Cardiac fibroblast (primary cell): ENCODE results near the gene ZNF484.
A peak's percentile ranks its signal among the peaks of the same experiment; 100 is the strongest.
"Not testable (repeated sequence)": the region's sequence is repeated elsewhere in the genome, so short reads cannot be mapped to it uniquely, and the experiment has no call there.

Experiments
- DNase-seq, 2 donors: peaks; one replicate each; pipeline versions ENCODE4 v3.0.0 to v3.0.0-alpha.2; 2010; ENCODE audit warnings: low read depth in 2 of 2
- H3K4me3 ChIP-seq, 2 donors: replicated peaks in 1 of 2; 1 replicate in 1 of 2; 2 replicates in 1 of 2; pipeline ENCODE4 v1.5.1; 2011; ENCODE audit warnings: low read depth in 2 of 2, low read length in 2 of 2, mild to moderate bottlenecking in 2 of 2, moderate library complexity in 1 of 2
- TF ChIP-seq, protein P1 (sequence below): IDR thresholded peaks from one replicate; pipeline ENCODE4 v1.5.1; 2011; ENCODE audit warnings: low read depth, mild to moderate bottlenecking, low read length, inconsistent platforms

The ZNF484 gene

DNA sequence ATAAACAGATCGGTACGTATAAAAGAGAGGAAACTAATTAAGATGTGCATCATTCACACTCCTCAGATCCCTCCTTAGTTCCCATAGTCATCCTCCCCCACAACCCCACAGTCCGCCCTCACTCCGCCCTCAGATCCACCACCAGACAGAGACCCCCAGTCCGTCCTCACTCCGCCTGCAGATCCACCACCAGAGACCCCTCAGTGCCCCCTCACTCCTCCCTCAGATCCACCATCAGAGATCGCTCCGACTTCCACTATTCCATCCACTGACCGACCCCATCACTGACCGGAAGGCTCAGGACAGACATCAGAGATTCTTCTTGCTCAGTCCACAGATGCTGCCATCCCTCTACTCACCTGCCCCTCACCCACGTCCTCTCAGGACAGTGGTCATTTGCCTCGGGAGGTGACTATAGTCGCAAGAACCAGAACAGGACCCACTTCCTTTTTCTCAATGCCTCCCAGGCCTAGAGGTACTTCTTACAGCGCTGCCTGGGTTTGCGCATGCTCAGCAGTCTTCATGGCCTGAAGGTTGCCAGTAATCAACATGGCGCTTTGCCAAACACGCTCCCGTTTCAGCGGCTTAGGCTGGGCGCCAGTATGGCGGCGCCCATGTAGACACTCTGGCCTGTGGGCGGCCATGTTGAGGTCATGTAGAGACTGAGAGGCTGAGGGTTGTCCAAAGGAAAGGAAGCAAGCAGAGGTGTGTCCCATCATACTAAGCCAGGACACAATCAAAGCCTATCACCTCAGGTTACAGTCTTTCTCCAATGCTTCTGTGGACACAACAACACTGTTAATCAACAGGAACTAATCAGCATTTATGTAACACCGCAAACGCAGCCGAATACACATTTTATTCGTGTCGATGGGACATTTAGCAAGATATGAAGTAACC is at the start of gene ZNF484:
Gene ZNF484, minus strand, starts transcription at position 508 of the 900 bp plus-strand sequence. CDS start 3,009 bp downstream, outside the sequence.
- H3K4me3 ChIP-seq: peak within 1 kb of the TSS; percentile 51 to 84
- DNase-seq: peak; percentile 99
- TF ChIP-seq, protein P1, sequence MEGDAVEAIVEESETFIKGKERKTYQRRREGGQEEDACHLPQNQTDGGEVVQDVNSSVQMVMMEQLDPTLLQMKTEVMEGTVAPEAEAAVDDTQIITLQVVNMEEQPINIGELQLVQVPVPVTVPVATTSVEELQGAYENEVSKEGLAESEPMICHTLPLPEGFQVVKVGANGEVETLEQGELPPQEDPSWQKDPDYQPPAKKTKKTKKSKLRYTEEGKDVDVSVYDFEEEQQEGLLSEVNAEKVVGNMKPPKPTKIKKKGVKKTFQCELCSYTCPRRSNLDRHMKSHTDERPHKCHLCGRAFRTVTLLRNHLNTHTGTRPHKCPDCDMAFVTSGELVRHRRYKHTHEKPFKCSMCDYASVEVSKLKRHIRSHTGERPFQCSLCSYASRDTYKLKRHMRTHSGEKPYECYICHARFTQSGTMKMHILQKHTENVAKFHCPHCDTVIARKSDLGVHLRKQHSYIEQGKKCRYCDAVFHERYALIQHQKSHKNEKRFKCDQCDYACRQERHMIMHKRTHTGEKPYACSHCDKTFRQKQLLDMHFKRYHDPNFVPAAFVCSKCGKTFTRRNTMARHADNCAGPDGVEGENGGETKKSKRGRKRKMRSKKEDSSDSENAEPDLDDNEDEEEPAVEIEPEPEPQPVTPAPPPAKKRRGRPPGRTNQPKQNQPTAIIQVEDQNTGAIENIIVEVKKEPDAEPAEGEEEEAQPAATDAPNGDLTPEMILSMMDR: no peak

DNA sequence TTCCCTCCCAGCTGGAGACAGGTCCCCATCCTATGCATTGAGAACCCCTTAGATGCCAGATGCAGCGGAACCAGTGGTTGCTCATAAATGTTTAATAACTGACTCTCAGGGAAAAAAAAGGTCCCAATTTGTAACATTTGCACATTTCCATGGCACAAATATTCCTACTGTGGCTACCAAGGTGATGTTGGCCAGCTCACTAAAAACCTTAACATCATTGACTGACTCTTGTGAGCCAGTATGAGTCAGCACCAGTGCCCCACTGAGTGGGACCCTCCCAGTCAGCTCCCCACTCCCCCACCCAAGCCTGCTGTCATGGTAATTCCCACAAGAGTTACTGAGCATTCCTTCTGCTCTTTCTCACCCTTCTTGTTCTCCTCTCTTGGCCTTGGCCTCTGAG is 42.6 kb upstream of the ZNF484 start:
- TF ChIP-seq, protein P1: no peak
- DNase-seq: no peak
- H3K4me3 ChIP-seq: no peak overlapping the region

GRCh38 chr9:92917176-92917800 is 39.5 kb upstream of the ZNF484 start:
- TF ChIP-seq, protein P1: no peak
- H3K4me3 ChIP-seq: no peak overlapping the region
- DNase-seq: no peak

DNA sequence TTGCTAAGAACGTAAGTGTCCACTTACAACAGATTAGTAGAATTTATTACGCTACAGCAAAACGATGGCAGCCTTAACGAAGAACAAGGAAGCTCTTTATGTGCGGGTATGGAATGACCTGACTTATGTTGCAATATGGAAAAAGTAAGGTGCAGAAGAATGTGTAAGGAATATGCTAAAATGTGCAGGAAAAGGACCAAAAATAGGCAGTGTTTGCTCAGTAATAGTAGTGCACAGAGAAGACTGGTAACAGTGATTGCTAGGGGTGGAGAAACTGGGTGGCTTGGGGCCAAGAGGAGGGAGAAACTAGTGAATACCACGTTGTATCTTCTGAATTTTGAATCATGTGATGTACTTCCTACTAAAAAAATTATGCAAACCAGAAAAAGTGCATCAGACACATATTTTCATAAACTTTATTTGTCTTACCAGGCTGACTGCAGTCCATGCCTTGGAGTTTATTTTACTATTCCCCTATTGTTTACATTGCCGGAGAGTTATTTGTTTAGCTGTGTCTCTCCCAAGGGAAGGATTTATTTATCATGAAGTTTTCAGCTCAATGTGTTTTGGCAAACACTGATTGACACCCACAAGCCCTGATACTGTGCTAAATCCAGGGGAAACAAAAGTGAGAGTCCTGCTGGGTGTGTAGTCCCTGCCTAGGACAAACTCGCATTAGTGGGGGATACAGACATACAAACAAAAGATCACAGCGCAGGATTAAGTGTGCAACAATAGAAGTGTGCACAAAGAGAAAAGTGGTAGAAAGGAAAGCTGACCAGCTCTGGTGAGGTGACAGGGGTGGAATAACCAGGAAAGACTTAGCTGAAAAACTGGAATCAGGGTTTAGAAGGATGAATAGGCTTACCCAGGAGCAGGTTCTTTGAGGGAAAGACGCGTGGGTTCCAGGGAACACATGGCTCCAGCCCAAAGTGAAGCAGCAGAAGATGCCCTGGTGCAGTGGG is 34.0 kb upstream of the ZNF484 start:
- TF ChIP-seq, protein P1: no peak

DNA sequence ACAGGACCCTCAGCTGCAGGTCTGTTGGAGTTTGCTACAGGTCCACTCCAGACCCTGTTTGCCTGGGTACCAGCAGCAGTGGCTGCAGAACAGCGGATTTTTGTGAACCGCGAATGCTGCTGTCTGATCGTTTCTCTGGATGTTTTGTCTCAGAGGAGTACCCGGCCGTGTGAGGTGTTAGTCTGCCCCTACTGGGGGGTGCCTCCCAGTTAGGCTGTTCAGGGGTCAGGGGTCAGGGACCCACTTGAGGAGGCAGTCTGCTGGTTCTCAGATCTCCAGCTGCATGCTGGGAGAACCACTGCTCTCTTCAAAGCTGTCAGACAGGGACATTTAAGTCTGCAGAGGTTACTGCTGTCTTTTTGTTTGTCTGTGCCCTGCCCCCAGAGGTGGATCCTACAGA is 27.3 kb upstream of the ZNF484 start:
- not testable (repeated sequence) for H3K4me3 ChIP-seq, DNase-seq

More for the DNA sequence above, 34.0 kb upstream of the ZNF484 start:
- H3K4me3 ChIP-seq: no peak overlapping the region
- peak; percentile 18 to 28 for DNase-seq

- no peak overlapping the region for H3K4me3 ChIP-seq
- no peak for DNase-seq
- TF ChIP-seq, protein P1: no peak
Observed at GRCh38 chr9:92897323-92897722, 19.5 kb upstream of the ZNF484 start.
